NT2/D1 (cell line): ENCODE results near the gene UGGT1.

Experiments
- YY1 ChIP-seq: IDR thresholded peaks from 2 replicates; pipeline ENCODE4 v1.6.1; 2011; ENCODE audit not compliant: insufficient read length, insufficient read depth
- ZNF274 ChIP-seq: IDR thresholded peaks from 2 replicates; pipeline ENCODE4 v1.6.1; 2011; ENCODE audit warnings: mild to moderate bottlenecking, low read depth, low read length

DNA sequence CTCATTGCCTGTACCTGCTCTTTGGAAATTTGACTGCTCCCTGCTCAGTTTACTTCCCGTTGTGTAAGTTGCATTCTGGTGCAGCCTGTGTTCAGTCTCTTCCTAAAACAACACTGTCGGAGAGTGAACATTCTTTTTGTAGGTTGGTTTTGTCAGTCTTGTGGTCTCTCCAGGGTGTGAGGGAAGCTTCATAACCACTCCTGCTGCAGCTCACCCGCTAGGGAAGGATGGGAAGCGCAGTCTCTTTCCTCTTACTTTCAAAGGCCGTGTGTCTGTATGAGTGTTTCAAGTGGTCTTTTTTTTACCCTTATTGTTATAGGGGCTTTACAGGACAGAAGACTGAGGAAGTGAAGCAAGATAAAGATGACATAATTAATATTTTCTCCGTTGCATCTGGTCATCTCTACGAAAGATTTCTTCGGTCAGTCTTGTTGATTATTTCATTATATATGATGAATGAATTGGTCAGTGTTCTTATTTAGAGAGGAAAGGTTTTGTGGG is 87.2 kb downstream of the UGGT1 start:
- TF ChIP-seq YY1 (no peak), ZNF274 (no peak)
